Duodenal mucosa (tissue), 2 donors: Measurements from ENCODE around the gene SHISA4.
"Not testable (repeated sequence)": the region's sequence is repeated elsewhere in the genome, so short reads cannot be mapped to it uniquely, and the experiment has no call there.

Experiments
- H3K27ac ChIP-seq: one replicate; pipeline ENCODE4 v1.7.0; 2013; ENCODE audit warnings: low read depth, low read length
- H3K27me3 ChIP-seq, 2 donors: one replicate each; pipeline ENCODE4 v1.7.0; 2013; ENCODE audit warnings: low read length in 2 of 2, control low read depth in 1 of 2; ENCODE audit not compliant: insufficient read depth in 2 of 2, control insufficient read depth in 1 of 2
- H3K36me3 ChIP-seq, 2 donors: one replicate each; pipeline ENCODE4 v1.7.0; 2013; ENCODE audit warnings: low read length in 2 of 2, control low read depth in 1 of 2; ENCODE audit not compliant: insufficient read depth in 2 of 2, control insufficient read depth in 1 of 2
- H3K4me1 ChIP-seq, 2 donors: one replicate each; pipeline ENCODE4 v1.7.0; 2013; ENCODE audit warnings: low read length in 2 of 2, control low read depth in 1 of 2; ENCODE audit not compliant: insufficient read depth in 2 of 2, control insufficient read depth in 1 of 2
- H3K4me3 ChIP-seq, 2 donors: one replicate each; pipeline ENCODE4 v1.7.0; 2013; ENCODE audit warnings: low read length in 2 of 2, low read depth in 1 of 2
- H3K9ac ChIP-seq, 2 donors: one replicate each; pipeline ENCODE4 v1.7.0; 2013; ENCODE audit warnings: low read length in 2 of 2, low read depth in 1 of 2
- H3K9me3 ChIP-seq, 2 donors: one replicate each; pipeline ENCODE4 v1.7.0; 2013; ENCODE audit warnings: low read length in 2 of 2, control low read depth in 1 of 2; ENCODE audit not compliant: control insufficient read depth in 1 of 2

The SHISA4 gene

GRCh38 chr1:201925981-201926645 is 37.4 kb downstream of the SHISA4 start:
- Histone ChIP-seq H3K4me3 (no peak overlapping the region), H3K4me1 (no peaks in the 10 kb centered on the region), H3K9me3 (no peaks in the 10 kb centered on the region), H3K27ac (no peak overlapping the region), H3K36me3 (no peaks in the 10 kb centered on the region), H3K9ac (no peak overlapping the region), H3K27me3 (no peaks in the 10 kb centered on the region)

DNA sequence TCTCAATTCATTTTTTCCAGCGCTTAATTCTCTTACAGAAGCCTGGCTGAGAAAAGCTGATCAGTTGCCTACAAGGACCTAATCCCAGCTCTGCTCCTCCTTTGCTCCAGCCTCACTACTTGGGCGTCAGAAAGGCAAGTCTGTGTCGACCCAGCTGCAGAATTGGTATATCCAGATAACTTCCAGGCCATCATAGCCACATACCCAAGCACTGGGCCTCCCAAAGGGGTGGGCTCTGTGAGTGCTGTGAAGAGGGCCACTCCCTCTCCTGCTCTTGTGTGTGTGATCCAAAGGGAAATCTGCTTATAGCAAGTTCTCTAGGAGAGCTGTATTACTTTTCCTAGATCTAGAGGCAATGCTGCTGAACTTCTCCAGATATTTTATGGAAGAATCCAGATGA is 39.6 kb downstream of the SHISA4 start:
- Histone ChIP-seq H3K27me3 (no peaks in the 10 kb centered on the region), H3K27ac (no peak overlapping the region), H3K9me3 (no peaks in the 10 kb centered on the region), H3K4me3 (no peak overlapping the region), H3K36me3 (no peaks in the 10 kb centered on the region), H3K9ac (no peak overlapping the region), H3K4me1 (no peaks in the 10 kb centered on the region)

GRCh38 chr1:201930137-201930536 is 41.4 kb downstream of the SHISA4 start:
- H3K9me3 ChIP-seq: no peaks in the 10 kb centered on the region
- no peaks in the 10 kb centered on the region for H3K27me3 ChIP-seq
- no peaks in the 10 kb centered on the region for H3K36me3 ChIP-seq
- no peak overlapping the region for H3K27ac ChIP-seq
- H3K4me3 ChIP-seq: no peak overlapping the region
- no peaks in the 10 kb centered on the region for H3K4me1 ChIP-seq
- no peak overlapping the region for H3K9ac ChIP-seq

- Histone ChIP-seq H3K4me1 (no peaks in the 10 kb centered on the region), H3K9me3 (no peaks in the 10 kb centered on the region), H3K4me3 (no peak overlapping the region), H3K27ac (no peak overlapping the region), H3K36me3 (no peaks in the 10 kb centered on the region), H3K9ac (no peak overlapping the region), H3K27me3 (no peaks in the 10 kb centered on the region)
Observed at GRCh38 chr1:201930803-201931202, 42.1 kb downstream of the SHISA4 start.

- Histone ChIP-seq H3K27me3 (no peaks in the 10 kb centered on the region), H3K4me3 (no peak overlapping the region), H3K36me3 (no peaks in the 10 kb centered on the region), H3K27ac (no peak overlapping the region), H3K9me3 (no peaks in the 10 kb centered on the region), H3K4me1 (no peaks in the 10 kb centered on the region), H3K9ac (no peak overlapping the region)
Observed at GRCh38 chr1:201933840-201934430, 45.2 kb downstream of the SHISA4 start.

DNA sequence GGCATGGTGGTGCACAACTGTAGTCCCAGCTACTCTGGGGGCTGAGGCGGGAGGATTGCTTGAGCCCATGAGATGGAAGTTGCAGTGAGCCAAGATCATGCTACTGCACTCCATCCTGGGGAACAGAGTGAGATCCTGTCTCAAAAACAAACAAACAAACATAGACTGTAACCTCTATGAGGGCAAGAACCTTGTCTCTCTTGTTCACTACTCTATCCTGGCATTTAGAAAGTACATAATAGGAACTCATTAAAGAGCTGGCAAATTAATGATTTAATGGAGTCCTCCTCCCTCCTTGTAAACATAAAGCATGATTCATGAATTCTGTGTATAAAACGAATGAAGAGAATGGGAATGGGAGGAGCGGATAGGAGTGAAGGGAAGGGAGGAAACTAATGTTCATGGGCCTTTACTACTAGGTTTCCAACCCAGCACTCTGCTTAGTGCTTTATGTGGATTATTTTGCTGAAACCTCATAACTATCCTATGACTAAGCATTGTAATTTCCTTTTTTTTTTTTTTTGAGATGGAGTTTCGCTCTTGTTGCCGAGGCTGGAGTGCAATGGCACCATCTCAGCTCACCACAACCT is 49.0 kb downstream of the SHISA4 start:
- H3K4me3 ChIP-seq: no peak overlapping the region
- H3K9ac ChIP-seq: no peak overlapping the region
- H3K4me1 ChIP-seq: peaks cover 0 to 3% of the 10 kb centered on the region in 2 donors
- peak overlapping the region; percentile 3 for H3K27ac ChIP-seq
- H3K9me3 ChIP-seq: no peaks in the 10 kb centered on the region
- H3K27me3 ChIP-seq: no peaks in the 10 kb centered on the region
- no peaks in the 10 kb centered on the region for H3K36me3 ChIP-seq

DNA sequence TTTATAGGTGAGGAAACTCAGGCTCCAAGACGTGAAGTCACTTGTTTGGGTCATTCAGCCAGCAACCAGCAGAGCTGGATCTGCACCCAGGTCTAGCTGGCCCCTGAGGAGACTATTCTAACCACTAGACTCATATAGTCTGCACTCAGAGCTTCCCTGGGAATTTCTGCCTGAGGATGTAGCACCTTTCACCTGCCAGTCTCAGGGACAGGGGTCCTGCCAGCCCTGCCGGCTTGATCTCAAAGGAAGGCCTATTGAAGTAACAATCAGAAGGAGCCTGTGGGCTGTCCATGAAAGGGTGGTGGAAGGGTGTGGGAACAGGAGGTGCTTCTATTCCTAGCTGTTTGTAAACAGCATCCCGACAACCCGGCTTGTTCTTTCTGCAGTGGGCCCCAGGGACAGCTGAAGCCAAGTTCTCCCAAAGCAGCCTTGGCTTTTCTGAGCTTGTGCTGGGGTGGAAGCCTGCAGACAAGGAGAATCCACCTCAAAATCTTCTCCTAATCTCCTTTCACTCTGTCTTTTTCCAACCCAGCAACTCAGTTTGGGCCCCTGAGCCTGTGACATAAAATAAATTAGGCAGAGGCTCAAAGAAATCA is 49.8 kb downstream of the SHISA4 start:
- Histone ChIP-seq H3K4me1 (peaks cover 0 to 3% of the 10 kb centered on the region in 2 donors), H3K9ac (no peak overlapping the region), H3K9me3 (no peaks in the 10 kb centered on the region), H3K27me3 (peaks cover 0 to 7% of the 10 kb centered on the region in 2 donors), H3K36me3 (no peaks in the 10 kb centered on the region), H3K4me3 (no peak overlapping the region), H3K27ac (peak overlapping the region; percentile 20)

- Histone ChIP-seq H3K4me3 (no peak overlapping the region), H3K36me3 (no peaks in the 10 kb centered on the region), H3K27ac (no peak overlapping the region), H3K9ac (no peak overlapping the region), H3K9me3 (no peaks in the 10 kb centered on the region), H3K4me1 (peaks cover 0 to 3% of the 10 kb centered on the region in 2 donors), H3K27me3 (peaks cover 4 to 13% of the 10 kb centered on the region in 2 donors)
Observed at GRCh38 chr1:201939148-201939547, 50.5 kb downstream of the SHISA4 start.

GRCh38 chr1:201939574-201939973 is 50.9 kb downstream of the SHISA4 start:
- Histone ChIP-seq H3K4me3 (no peak overlapping the region), H3K27me3 (peaks cover 5 to 15% of the 10 kb centered on the region in 2 donors), H3K36me3 (no peaks in the 10 kb centered on the region), H3K9me3 (no peaks in the 10 kb centered on the region), H3K27ac (no peak overlapping the region), H3K4me1 (peaks cover 0 to 3% of the 10 kb centered on the region in 2 donors), H3K9ac (no peak overlapping the region)

DNA sequence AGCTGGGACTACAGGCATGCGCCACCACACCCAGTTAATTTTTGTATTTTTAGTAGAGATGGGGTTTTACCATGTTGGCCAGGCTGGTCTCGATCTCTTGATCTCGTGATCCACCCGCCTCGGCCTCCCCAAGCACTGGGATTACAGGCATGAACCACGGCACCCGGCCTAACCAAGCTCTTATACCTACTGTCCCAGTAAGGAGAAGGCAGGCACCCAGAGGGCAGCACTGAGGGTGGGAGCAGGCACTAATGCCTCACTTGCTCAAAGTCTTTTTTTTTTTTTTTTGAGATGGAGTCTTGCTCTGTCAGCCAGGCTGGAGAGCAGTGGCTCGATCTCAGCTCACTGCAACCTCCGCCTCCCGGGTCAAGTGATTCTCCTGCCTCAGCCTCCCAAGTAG is 51.6 kb downstream of the SHISA4 start:
- H3K27me3 ChIP-seq: peaks cover 11 to 18% of the 10 kb centered on the region in 2 donors
- not testable (repeated sequence) for H3K27ac ChIP-seq, H3K9me3 ChIP-seq, H3K36me3 ChIP-seq, H3K9ac ChIP-seq, H3K4me3 ChIP-seq, H3K4me1 ChIP-seq
